Caco-2 (cell line): ENCODE data around the gene SDF2L1. TPM values are rescaled to one million over a fixed set of nuclear protein-coding genes. Genes with fewer than 3 reads are reported as not detected.
A peak's percentile ranks its signal among the peaks of the same experiment; 100 is the strongest.

Experiments
- BruUV-seq: library from RNA; stranded (reverse); fragments of 400-500 nt; replicated peaks from 2 replicates; lab custom pipeline; 2021; lab: Mats Ljungman, UMichigan
- CTCF ChIA-PET: fragments of 300-600 bp; sonication (Branson Sonifier 250); formaldehyde crosslinking; loops from one replicate; lab custom pipeline; 2022; ENCODE audit warnings: antibody characterized with exemption; lab: Charles Lee
- POLR2A ChIA-PET: fragments of 300-600 bp; sonication (Branson Sonifier 250); formaldehyde crosslinking; loops from one replicate; lab custom pipeline; 2022; ENCODE audit warnings: antibody characterized with exemption; lab: Charles Lee
- DNase-seq, 2 experiments: peaks; one replicate each; pipeline versions ENCODE4 v3.0.0 to v3.0.0-alpha.2; 2020 to 2022
- H3K27me3 ChIP-seq: replicated peaks from 2 replicates; pipeline ENCODE4 v1.6.0; 2011; ENCODE audit warnings: low read length; ENCODE audit not compliant: control insufficient read depth, insufficient read depth
- H3K36me3 ChIP-seq: 2 replicates; pipeline ENCODE4 v1.5.1; 2011; ENCODE audit warnings: low read length; ENCODE audit not compliant: control insufficient read depth, insufficient read depth
- H3K4me1 ChIP-seq: fragments of 250-450 bp; sonication (Bioruptor Pico); 2 replicates; pipeline ENCODE4 v1.5.1; 2020; ENCODE audit warnings: mild to moderate bottlenecking
- H3K4me3 ChIP-seq: 2 replicates; pipeline ENCODE4 v1.5.1; 2011; ENCODE audit warnings: low read depth, mild to moderate bottlenecking, control low read depth, low read length
- H3K9me3 ChIP-seq: fragments of 250-450 bp; sonication (Bioruptor Pico); 2 replicates; pipeline ENCODE4 v1.5.1; 2020; ENCODE audit warnings: mild to moderate bottlenecking, moderate library complexity
- H3K27ac Mint-ChIP-seq: one replicate; pipeline ENCODE4 v1.8.0; 2022; ENCODE audit warnings: mixed read lengths; ENCODE audit not compliant: unreplicated experiment
- H3K27me3 Mint-ChIP-seq: one replicate; pipeline ENCODE4 v1.8.0; 2022; ENCODE audit warnings: mixed read lengths; ENCODE audit not compliant: insufficient read depth, unreplicated experiment
- H3K36me3 Mint-ChIP-seq: one replicate; pipeline ENCODE4 v1.8.0; 2022; ENCODE audit warnings: mild to moderate bottlenecking, mixed read lengths; ENCODE audit not compliant: insufficient read depth, unreplicated experiment
- H3K4me1 Mint-ChIP-seq: one replicate; pipeline ENCODE4 v1.8.0; 2022; ENCODE audit warnings: low read depth, mixed read lengths; ENCODE audit not compliant: unreplicated experiment
- H3K4me3 Mint-ChIP-seq: one replicate; pipeline ENCODE4 v1.8.0; 2022; ENCODE audit warnings: mild to moderate bottlenecking, moderate library complexity, mixed read lengths; ENCODE audit not compliant: unreplicated experiment
- H3K9me3 Mint-ChIP-seq: one replicate; pipeline ENCODE4 v1.8.0; 2022; ENCODE audit warnings: mixed read lengths; ENCODE audit not compliant: unreplicated experiment
- CTCF ChIP-seq, 2 experiments: fragments of 200-600 bp in 1 of 2; IDR thresholded peaks; 1 replicate in 1 of 2; 2 replicates in 1 of 2; pipeline versions ENCODE4 v1.5.1 to v1.8.0; 2011 to 2022; ENCODE audit warnings: antibody characterized with exemption in 1 of 2, control low read depth in 1 of 2, inconsistent platforms in 1 of 2, low read depth in 1 of 2, low read length in 1 of 2, mild to moderate bottlenecking in 1 of 2, moderate library complexity in 1 of 2; ENCODE audit not compliant: insufficient read depth in 1 of 2, severe bottlenecking in 1 of 2, unreplicated experiment in 1 of 2
- intact Hi-C: fragments of 100-400 bp; cut with micrococcal nuclease; formaldehyde crosslinking; loops from one replicate; pipeline ENCODE4 v1.10.0; 2022; ENCODE audit not compliant: unreplicated experiment
- total RNA-seq: library from RNA; stranded (reverse); gene quantifications from 2 replicates; pipeline ENCODE4 v1.2.3, GENCODE V29; 2022

Gene SDF2L1
- total RNA-seq, 1 experiment from 2014 or later, result 48.5 TPM

GRCh38 chr22:21646608-21647590 lies 4.8 kb downstream of the SDF2L1 start:
- H3K36me3 ChIP-seq, result no peaks in the 10 kb centered on the region; the same call in 1 of the 2 replicates
- BruUV-seq, result no TSS peak
- peak; percentile 76 for DNase-seq
- H3K9me3 Mint-ChIP-seq, result no peaks in the 10 kb centered on the region
- peak; percentile 76 to 83 for TF ChIP-seq CTCF (IDR thresholded peaks at IDR 0.05; ENCODE audit: insufficient read depth in 1 of 2, low read depth in 1 of 2, low read length in 1 of 2, severe bottlenecking in 1 of 2, unreplicated experiment in 1 of 2)
- H3K27me3 ChIP-seq, result no peaks in the 10 kb centered on the region
- no peaks in the 10 kb centered on the region for H3K9me3 ChIP-seq
- H3K4me3 Mint-ChIP-seq, result no peak overlapping the region
- peaks cover 13% of the 10 kb centered on the region; the same call in 1 of the 2 replicates for H3K4me1 ChIP-seq
- intact Hi-C loops, result no loop called here
- H3K27me3 Mint-ChIP-seq, result no peaks in the 10 kb centered on the region
- ChIA-PET CTCF (interaction anchor here (0.6 to 3.4 kb wide), 13 partner anchors 10 to 190 kb away, joined by 3 to 29 read pairs (median 4); partner anchors contain the start of genes PPIL2 and YPEL1), POLR2A (interaction anchor here (0.6 to 1.4 kb wide), 2 partner anchors 18 to 19 kb away, joined by 3 to 14 read pairs; no protein-coding TSS in a partner anchor)
- peaks cover 58% of the 10 kb centered on the region for H3K36me3 Mint-ChIP-seq
- no peak overlapping the region for H3K27ac Mint-ChIP-seq
- no peak overlapping the region for H3K4me3 ChIP-seq
- peaks cover 14% of the 10 kb centered on the region for H3K4me1 Mint-ChIP-seq

- Histone ChIP-seq H3K9me3 (no peaks in the 10 kb centered on the region), H3K27me3 (no peaks in the 10 kb centered on the region), H3K36me3 (no peaks in the 10 kb centered on the region; the same call in 1 of the 2 replicates), H3K4me3 (no peak overlapping the region), H3K4me1 (peaks cover 14% of the 10 kb centered on the region)
- no peak for TF ChIP-seq CTCF (IDR thresholded peaks at IDR 0.05; ENCODE audit: insufficient read depth in 1 of 2, low read depth in 1 of 2, low read length in 1 of 2, severe bottlenecking in 1 of 2, unreplicated experiment in 1 of 2)
- Mint-ChIP-seq H3K4me1 (peaks cover 7% of the 10 kb centered on the region), H3K36me3 (peaks cover 47% of the 10 kb centered on the region), H3K27ac (peak overlapping the region; percentile 81), H3K9me3 (no peaks in the 10 kb centered on the region), H3K27me3 (no peaks in the 10 kb centered on the region), H3K4me3 (peak overlapping the region; percentile 80)
- no peak for DNase-seq
- intact Hi-C loops, result no loop called here
- CTCF ChIA-PET, result interaction anchor here (4.5 kb wide), 1 partner anchor 8 kb away, joined by 23 read pairs; the partner anchor contains the start of gene SDF2L1
- no TSS peak for BruUV-seq
- POLR2A ChIA-PET, result no interaction called here
These were observed 8.2 kb downstream of the SDF2L1 start for GRCh38 chr22:21650280-21650679.

GRCh38 chr22:21650823-21651520 lies 8.9 kb downstream of the SDF2L1 start:
- DNase-seq, result no peak
- no peak for TF ChIP-seq CTCF (IDR thresholded peaks at IDR 0.05; ENCODE audit: insufficient read depth in 1 of 2, low read depth in 1 of 2, low read length in 1 of 2, severe bottlenecking in 1 of 2, unreplicated experiment in 1 of 2)
- Mint-ChIP-seq H3K9me3 (no peaks in the 10 kb centered on the region), H3K36me3 (peaks cover 45% of the 10 kb centered on the region), H3K4me3 (peak overlapping the region; percentile 80), H3K27me3 (no peaks in the 10 kb centered on the region), H3K4me1 (peaks cover 8% of the 10 kb centered on the region), H3K27ac (peak overlapping the region; percentile 81)
- Histone ChIP-seq H3K27me3 (no peaks in the 10 kb centered on the region), H3K9me3 (no peaks in the 10 kb centered on the region), H3K36me3 (no peaks in the 10 kb centered on the region), H3K4me3 (peak overlapping the region; percentile 58), H3K4me1 (peaks cover 14% of the 10 kb centered on the region)
- ChIA-PET POLR2A (interaction anchor here (0.6 to 2.0 kb wide), 3 partner anchors 9 to 69 kb away, joined by 4 to 15 read pairs (median 5); partner anchors contain the start of gene SDF2L1), CTCF (interaction anchor here (1.0 to 4.5 kb wide), 2 partner anchors 9 to 22 kb away, joined by 5 to 23 read pairs; partner anchors contain the start of gene SDF2L1)
- intact Hi-C loops, result no loop called here
- TSS peak; percentile 81 for BruUV-seq
